GM23248 (cell line): Measurements from ENCODE around the gene MOSPD3. TPM values are rescaled to one million over a fixed set of nuclear protein-coding genes. Genes with fewer than 3 reads are reported as not detected.

ENCODE experiments used
- DNase-seq: peaks from one replicate; pipeline ENCODE4 v3.0.0-alpha.2; 2015
- H2AFZ ChIP-seq: fragments of 200-600 bp; sonication (generic); 2 replicates; pipeline ENCODE4 v1.6.1; 2016; ENCODE audit warnings: antibody characterized with exemption
- H3F3A ChIP-seq: fragments of 200-600 bp; sonication (generic); 2 replicates; pipeline ENCODE4 v1.6.1; 2016; ENCODE audit warnings: mild to moderate bottlenecking, antibody characterized with exemption, mixed run types; ENCODE audit not compliant: insufficient read depth
- H3K27ac ChIP-seq: fragments of 200-600 bp; sonication (generic); 2 replicates; pipeline ENCODE4 v1.5.1; 2016; ENCODE audit warnings: mild to moderate bottlenecking
- H3K27me3 ChIP-seq: fragments of 200-600 bp; sonication (generic); replicated peaks from 2 replicates; pipeline ENCODE4 v1.6.1; 2016; ENCODE audit warnings: mild to moderate bottlenecking; ENCODE audit not compliant: insufficient read depth
- H3K36me3 ChIP-seq: fragments of 200-600 bp; sonication (generic); 2 replicates; pipeline ENCODE4 v1.6.1; 2016; ENCODE audit warnings: low read depth, mild to moderate bottlenecking
- H3K4me1 ChIP-seq: fragments of 200-600 bp; sonication (generic); 2 replicates; pipeline ENCODE4 v1.6.1; 2016; ENCODE audit warnings: mild to moderate bottlenecking; ENCODE audit not compliant: insufficient read depth
- H3K4me2 ChIP-seq: fragments of 200-600 bp; sonication (generic); one replicate; pipeline ENCODE4 v1.6.1; 2016; ENCODE audit warnings: mild to moderate bottlenecking; ENCODE audit not compliant: unreplicated experiment
- H3K4me3 ChIP-seq: fragments of 200-600 bp; sonication (generic); 2 replicates; pipeline ENCODE4 v1.5.1; 2016; ENCODE audit warnings: mild to moderate bottlenecking
- H3K79me2 ChIP-seq: fragments of 200-600 bp; sonication (generic); 2 replicates; pipeline ENCODE4 v1.6.1; 2016; ENCODE audit warnings: mild to moderate bottlenecking; ENCODE audit not compliant: insufficient read depth
- H3K9ac ChIP-seq: fragments of 200-600 bp; sonication (generic); 2 replicates; pipeline ENCODE4 v1.6.1; 2016; ENCODE audit warnings: mild to moderate bottlenecking
- H3K9me2 ChIP-seq: fragments of 200-600 bp; sonication (generic); 2 replicates; pipeline ENCODE4 v1.6.1; 2016; ENCODE audit warnings: mixed run types, mild to moderate bottlenecking, moderate library complexity; ENCODE audit not compliant: insufficient read depth
- H3K9me3 ChIP-seq: fragments of 200-600 bp; sonication (generic); one replicate; pipeline ENCODE4 v1.6.1; 2017; ENCODE audit warnings: low read depth
- H4K20me1 ChIP-seq: fragments of 200-600 bp; sonication (generic); 2 replicates; pipeline ENCODE4 v1.6.0; 2016; ENCODE audit not compliant: insufficient read depth
- EZH2 ChIP-seq: fragments of 200-600 bp; sonication (generic); IDR thresholded peaks from 2 replicates; pipeline ENCODE4 v1.6.1; 2018; ENCODE audit warnings: antibody characterized with exemption, mild to moderate bottlenecking; ENCODE audit not compliant: insufficient read depth, poor library complexity, severe bottlenecking
- EZH2phosphoT487 ChIP-seq: fragments of 200-600 bp; sonication (generic); IDR thresholded peaks from 2 replicates; pipeline ENCODE4 v1.6.1; 2018; ENCODE audit warnings: antibody characterized with exemption, moderate library complexity, mild to moderate bottlenecking, low read depth; ENCODE audit not compliant: insufficient read depth
- WGBS, 2 experiments: methylation state at CpG; one replicate each; pipeline ENCODE4 v1.1.6; 2015 to 2017; ENCODE audit warnings: low lambda C conversion rate in 2 of 2, low coverage in 1 of 2; ENCODE audit errors: missing lambda C conversion rate in 2 of 2; 5-methylcytosine and 5-hydroxymethylcytosine counted together
- in situ Hi-C: fragments of 300-500 bp; cut with MboI; formaldehyde crosslinking; loops from 2 replicates; pipeline ENCODE4 v1.15.0; 2020
- polyA plus RNA-seq: library from polyadenylated mRNA; unstranded; fragments of >200 nt; fragmentation: Nextera tagmentation; extraction: Ambion mirVana; gene quantifications from 2 replicates; pipeline ENCODE4 v1.2.1, GENCODE V29; 2016
- total RNA-seq: library from RNA; depleted of rRNA; stranded (reverse); fragments of >200 nt; shearing (Covaris generic); gene quantifications from 2 replicates; pipeline ENCODE4 v1.2.3, GENCODE V29; 2014

MOSPD3 gene
- total and polyA plus RNA-seq, 2 experiments from 2014 or later, result 17.5 to 26.5 TPM

DNA sequence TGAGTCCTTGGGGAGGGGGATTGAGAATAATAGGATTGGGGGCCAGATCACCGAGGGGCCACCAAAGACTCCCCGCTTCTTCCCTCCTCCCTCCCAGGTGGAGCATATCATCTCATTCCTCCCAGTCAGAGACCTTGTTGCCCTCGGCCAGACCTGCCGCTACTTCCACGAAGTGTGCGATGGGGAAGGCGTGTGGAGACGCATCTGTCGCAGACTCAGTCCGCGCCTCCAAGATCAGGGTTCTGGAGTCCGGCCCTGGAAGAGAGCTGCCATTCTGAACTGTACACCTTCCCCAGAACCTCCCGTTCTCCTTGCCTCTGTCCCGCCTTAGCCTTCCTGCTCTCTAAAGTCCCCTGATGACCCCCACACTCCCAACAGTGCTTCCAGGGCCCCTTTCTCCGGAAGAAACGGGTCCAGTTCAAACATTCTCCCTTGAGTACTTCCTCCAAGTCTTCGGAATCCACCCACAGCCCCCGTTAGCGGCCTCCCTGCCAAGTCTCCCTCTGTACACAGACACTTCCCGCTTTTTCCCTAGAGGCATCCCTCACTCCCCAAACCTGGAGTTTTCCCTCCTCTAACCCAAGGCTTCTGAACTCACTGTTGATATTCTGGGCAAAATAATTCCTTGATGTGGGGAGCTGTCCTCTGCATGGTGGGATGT is 22.1 kb upstream of the MOSPD3 start:
- H3K9me3 ChIP-seq, result no peaks in the 10 kb centered on the region
- H3K79me2 ChIP-seq, result peaks cover 7% of the 10 kb centered on the region
- 48 to 53% methylated on average over 20 of the region's 20 CpGs for WGBS, 2 experiments
- H3K4me3 ChIP-seq, result no peak overlapping the region
- no peak overlapping the region for H3K4me2 ChIP-seq
- in situ Hi-C loops, result no loop called here
- no peak overlapping the region for H3K27ac ChIP-seq
- no peak overlapping the region for H2AFZ ChIP-seq
- H3K36me3 ChIP-seq, result no peaks in the 10 kb centered on the region
- no peak for TF ChIP-seq EZH2
- TF ChIP-seq EZH2phosphoT487, result no peak
- no peak for DNase-seq
- no peaks in the 10 kb centered on the region for H3K27me3 ChIP-seq
- H4K20me1 ChIP-seq, result no peaks in the 10 kb centered on the region
- no peak overlapping the region for H3K9ac ChIP-seq
- H3K9me2 ChIP-seq, result no peaks in the 10 kb centered on the region
- no peaks in the 10 kb centered on the region for H3K4me1 ChIP-seq
- no peaks in the 10 kb centered on the region for H3F3A ChIP-seq

DNA sequence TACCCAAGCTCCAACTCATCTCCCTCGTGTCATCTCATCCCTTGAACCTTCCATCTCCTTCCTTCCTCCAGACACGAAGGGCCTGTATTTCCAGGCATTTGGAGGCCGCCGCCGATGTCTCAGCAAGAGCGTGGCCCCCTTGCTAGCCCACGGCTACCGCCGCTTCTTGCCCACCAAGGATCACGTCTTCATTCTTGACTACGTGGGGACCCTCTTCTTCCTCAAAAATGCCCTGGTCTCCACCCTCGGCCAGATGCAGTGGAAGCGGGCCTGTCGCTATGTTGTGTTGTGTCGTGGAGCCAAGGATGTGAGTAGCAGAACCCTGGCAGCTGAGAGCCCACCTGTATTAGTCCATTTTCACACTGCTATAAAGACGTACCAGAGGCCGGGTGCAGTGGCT is 20.7 kb upstream of the MOSPD3 start:
- no peaks in the 10 kb centered on the region for H3K9me2 ChIP-seq
- H3K4me1 ChIP-seq, result no peaks in the 10 kb centered on the region
- no peak for DNase-seq
- H4K20me1 ChIP-seq, result no peaks in the 10 kb centered on the region
- no peak overlapping the region for H3K27ac ChIP-seq
- H3K4me3 ChIP-seq, result no peak overlapping the region
- H3K9ac ChIP-seq, result no peak overlapping the region
- in situ Hi-C loops, result no loop called here
- H3F3A ChIP-seq, result no peaks in the 10 kb centered on the region
- H3K9me3 ChIP-seq, result no peaks in the 10 kb centered on the region
- H3K27me3 ChIP-seq, result no peaks in the 10 kb centered on the region
- no peaks in the 10 kb centered on the region for H3K36me3 ChIP-seq
- 89 to 90% methylated on average over 17 of the region's 17 CpGs for WGBS, 2 experiments
- no peak overlapping the region for H3K4me2 ChIP-seq
- no peak for TF ChIP-seq EZH2phosphoT487
- TF ChIP-seq EZH2, result no peak
- no peak overlapping the region for H2AFZ ChIP-seq
- H3K79me2 ChIP-seq, result no peaks in the 10 kb centered on the region

DNA sequence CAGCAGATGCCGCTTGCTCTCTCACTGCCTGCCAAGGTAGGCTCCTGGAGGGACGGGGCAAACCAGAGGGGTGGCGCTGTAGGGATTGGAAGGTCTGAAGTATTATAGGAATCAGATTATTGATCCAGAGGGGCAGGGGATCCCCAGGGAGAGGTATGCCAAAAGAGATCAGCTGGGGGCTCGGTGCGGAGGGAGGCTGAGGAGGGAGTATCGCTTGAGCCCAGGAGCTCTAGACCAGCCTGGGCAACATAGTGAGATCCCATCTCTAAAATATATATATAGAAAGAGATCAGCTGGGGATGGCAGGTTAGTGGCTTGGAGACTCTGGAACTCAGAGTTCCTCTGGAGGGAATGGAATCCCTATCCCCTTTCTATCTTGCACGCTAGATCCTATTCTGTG is 17.2 kb upstream of the MOSPD3 start:
- WGBS, 2 experiments, result 94 to 95% methylated on average over 7 of the region's 7 CpGs
- DNase-seq, result no peak
- Histone ChIP-seq H3K4me2 (no peak overlapping the region), H3K36me3 (no peaks in the 10 kb centered on the region), H3K4me1 (no peaks in the 10 kb centered on the region), H2AFZ (no peak overlapping the region), H3K27ac (no peak overlapping the region), H4K20me1 (no peaks in the 10 kb centered on the region), H3K9me2 (no peaks in the 10 kb centered on the region), H3K27me3 (no peaks in the 10 kb centered on the region), H3K9ac (no peak overlapping the region), H3K79me2 (no peaks in the 10 kb centered on the region), H3F3A (no peaks in the 10 kb centered on the region), H3K9me3 (no peaks in the 10 kb centered on the region), H3K4me3 (no peak overlapping the region)
- in situ Hi-C loops, result no loop called here
- TF ChIP-seq EZH2, result no peak
- TF ChIP-seq EZH2phosphoT487, result no peak

DNA sequence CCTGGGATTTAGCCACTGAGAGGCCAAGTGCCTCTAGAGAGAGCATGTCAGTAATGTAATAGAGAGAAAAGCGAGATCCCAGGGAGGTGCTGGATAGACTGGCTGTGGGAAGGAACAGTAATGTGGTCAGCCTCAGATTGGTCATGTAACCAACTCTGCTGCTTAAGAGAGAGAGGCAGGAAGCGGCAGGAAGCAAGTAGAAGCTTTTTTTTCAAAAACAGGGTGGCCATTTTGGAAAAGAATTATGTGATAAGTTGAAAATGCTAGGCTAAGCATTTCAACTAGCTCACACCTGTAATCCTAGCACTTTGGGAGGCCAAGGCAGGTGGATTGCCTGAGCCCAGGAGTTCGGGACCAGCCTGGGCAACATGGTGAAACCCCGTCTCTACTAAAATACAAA is 13.9 kb upstream of the MOSPD3 start:
- Histone ChIP-seq H3K36me3 (no peaks in the 10 kb centered on the region), H3K4me3 (no peak overlapping the region), H3K9ac (no peak overlapping the region), H3K79me2 (0 out of 2 replicates have a peak, but pooled peaks cover 6% of the 10 kb centered on the region), H2AFZ (no peak overlapping the region), H3K4me1 (no peaks in the 10 kb centered on the region), H4K20me1 (no peaks in the 10 kb centered on the region), H3K9me3 (no peaks in the 10 kb centered on the region), H3F3A (no peaks in the 10 kb centered on the region), H3K4me2 (no peak overlapping the region), H3K9me2 (no peaks in the 10 kb centered on the region), H3K27ac (no peak overlapping the region), H3K27me3 (no peaks in the 10 kb centered on the region)
- in situ Hi-C loops, result no loop called here
- TF ChIP-seq EZH2phosphoT487, result no peak
- TF ChIP-seq EZH2, result no peak
- peak; percentile 28 for DNase-seq
- 79 to 84% methylated on average over 4 of the region's 4 CpGs for WGBS, 2 experiments
